BJ (cell line): ENCODE data around the gene CCER1. TPM values are rescaled to one million over a fixed set of nuclear protein-coding genes. Genes with fewer than 3 reads are reported as not detected.

Experiments
- CTCF ChIA-PET: fragments of 350-600 bp; formaldehyde crosslinking; extraction: SDS; loops from one replicate; lab custom pipeline; 2021; ENCODE audit warnings: antibody characterized with exemption, inconsistent platforms; lab: Yijun Ruan, JAX
- POLR2A ChIA-PET: fragments of 300-600 bp; sonication (Branson Sonifier 250); formaldehyde crosslinking; extraction: SDS; loops from one replicate; lab custom pipeline; 2021; ENCODE audit warnings: antibody characterized with exemption; lab: Charles Lee
- DNase-seq: peaks from one replicate; pipeline ENCODE4 v3.0.0-alpha.2; 2011; ENCODE audit warnings: low read depth
- H3K27me3 ChIP-seq: 2 replicates; pipeline ENCODE4 v1.6.0; 2011; ENCODE audit warnings: low read length; ENCODE audit not compliant: control insufficient read depth, insufficient read depth
- H3K36me3 ChIP-seq: 2 replicates; pipeline ENCODE4 v1.5.1; 2011; ENCODE audit warnings: low read length; ENCODE audit not compliant: control insufficient read depth, insufficient read depth
- H3K4me3 ChIP-seq: 2 replicates; pipeline ENCODE4 v1.5.1; 2011; ENCODE audit warnings: low read depth, mild to moderate bottlenecking, control low read depth, low read length
- polyA plus RNA-seq: library from polyadenylated mRNA; depleted of rRNA; stranded (reverse); fragments of >200 nt; gene quantifications from 2 replicates; pipeline ENCODE4 v1.2.3, GENCODE V29; 2011
- TF ChIP-seq, protein P1 (sequence below): IDR thresholded peaks from 2 replicates; pipeline ENCODE4 v1.5.1; 2011; ENCODE audit warnings: low read depth, mild to moderate bottlenecking, control low read depth, inconsistent platforms, low read length, moderate library complexity; ENCODE audit not compliant: insufficient read depth

Gene CCER1
- polyA plus RNA-seq, 1 experiment = not detected

DNA sequence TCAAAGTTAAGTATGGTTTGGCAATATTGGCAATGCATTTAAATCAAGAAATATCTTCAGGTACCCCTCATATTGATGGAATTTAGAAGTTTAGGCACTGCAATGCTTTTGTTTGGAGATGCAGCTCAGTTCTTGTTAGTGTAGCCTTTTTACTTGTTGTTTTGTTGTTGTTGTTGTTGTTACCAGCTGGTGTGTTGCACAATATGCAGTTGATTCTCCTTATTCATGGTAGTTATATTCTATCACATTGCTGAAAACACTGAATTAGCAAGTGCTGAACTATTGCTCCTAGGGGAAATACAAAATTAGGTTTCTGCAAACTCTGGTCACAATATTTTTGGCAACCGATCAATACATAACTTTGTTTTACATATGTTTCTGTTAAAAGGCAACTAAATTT lies 34.8 kb downstream of the CCER1 start:
- ChIA-PET CTCF (interaction anchor here (1.2 kb wide), 1 partner anchor 21 kb away, joined by 5 read pairs; no protein-coding TSS in a partner anchor), POLR2A (no interaction called here)
- H3K4me3 ChIP-seq = no peak overlapping the region
- no peak for DNase-seq
- H3K36me3 ChIP-seq = no peaks in the 10 kb centered on the region
- TF ChIP-seq, protein P1, sequence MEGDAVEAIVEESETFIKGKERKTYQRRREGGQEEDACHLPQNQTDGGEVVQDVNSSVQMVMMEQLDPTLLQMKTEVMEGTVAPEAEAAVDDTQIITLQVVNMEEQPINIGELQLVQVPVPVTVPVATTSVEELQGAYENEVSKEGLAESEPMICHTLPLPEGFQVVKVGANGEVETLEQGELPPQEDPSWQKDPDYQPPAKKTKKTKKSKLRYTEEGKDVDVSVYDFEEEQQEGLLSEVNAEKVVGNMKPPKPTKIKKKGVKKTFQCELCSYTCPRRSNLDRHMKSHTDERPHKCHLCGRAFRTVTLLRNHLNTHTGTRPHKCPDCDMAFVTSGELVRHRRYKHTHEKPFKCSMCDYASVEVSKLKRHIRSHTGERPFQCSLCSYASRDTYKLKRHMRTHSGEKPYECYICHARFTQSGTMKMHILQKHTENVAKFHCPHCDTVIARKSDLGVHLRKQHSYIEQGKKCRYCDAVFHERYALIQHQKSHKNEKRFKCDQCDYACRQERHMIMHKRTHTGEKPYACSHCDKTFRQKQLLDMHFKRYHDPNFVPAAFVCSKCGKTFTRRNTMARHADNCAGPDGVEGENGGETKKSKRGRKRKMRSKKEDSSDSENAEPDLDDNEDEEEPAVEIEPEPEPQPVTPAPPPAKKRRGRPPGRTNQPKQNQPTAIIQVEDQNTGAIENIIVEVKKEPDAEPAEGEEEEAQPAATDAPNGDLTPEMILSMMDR = no peak
- no peaks in the 10 kb centered on the region for H3K27me3 ChIP-seq

DNA sequence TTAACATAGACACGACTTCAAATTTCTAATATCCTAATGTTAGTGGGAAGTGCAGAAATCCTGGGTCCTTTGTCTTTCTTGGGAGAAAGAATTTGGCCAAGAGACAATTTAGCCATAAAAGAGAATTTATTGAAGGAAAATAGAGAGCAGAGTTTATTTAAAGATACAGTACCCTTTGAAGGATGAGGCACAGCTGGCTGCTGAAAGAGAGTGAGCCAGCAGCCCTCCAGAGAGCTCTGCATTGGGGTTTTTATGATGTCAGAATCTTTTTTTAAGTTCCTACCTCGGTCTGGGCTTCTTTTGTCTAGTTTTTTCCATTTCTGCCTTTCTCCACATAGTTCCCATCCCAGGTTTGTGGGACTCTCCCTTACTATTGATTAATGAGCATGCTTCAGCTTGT lies 37.5 kb downstream of the CCER1 start:
- Histone ChIP-seq H3K4me3 (no peak overlapping the region), H3K36me3 (no peaks in the 10 kb centered on the region), H3K27me3 (no peaks in the 10 kb centered on the region)
- TF ChIP-seq, protein P1 = no peak
- no peak for DNase-seq
- POLR2A ChIA-PET = no interaction called here
- CTCF ChIA-PET = interaction anchor here (0.7 to 1.2 kb wide), 2 partner anchors 8 to 11 kb away, joined by 3 to 5 read pairs; no protein-coding TSS in a partner anchor

DNA sequence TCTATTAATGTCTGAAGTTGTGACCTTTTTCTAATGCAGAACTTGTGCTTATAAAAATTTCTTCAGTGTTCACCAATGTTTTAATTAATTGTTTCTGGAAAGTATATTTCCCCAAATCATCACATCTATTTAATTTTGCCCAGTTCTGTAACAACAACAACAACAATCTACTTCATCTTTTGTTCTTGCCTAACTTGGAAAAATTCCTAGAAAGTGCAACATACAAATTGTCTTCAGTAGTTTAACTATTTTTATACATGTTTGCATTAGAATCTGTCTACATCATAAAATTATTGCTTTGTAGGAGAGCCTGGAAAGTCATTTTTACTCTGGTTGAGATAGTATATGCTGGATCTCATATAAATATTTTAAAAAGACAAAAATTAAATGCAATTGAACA lies 38.5 kb downstream of the CCER1 start:
- TF ChIP-seq, protein P1 = no peak
- ChIA-PET POLR2A (no interaction called here), CTCF (no interaction called here)
- no peaks in the 10 kb centered on the region for H3K36me3 ChIP-seq
- no peaks in the 10 kb centered on the region for H3K27me3 ChIP-seq
- H3K4me3 ChIP-seq = no peak overlapping the region
- no peak for DNase-seq

DNA sequence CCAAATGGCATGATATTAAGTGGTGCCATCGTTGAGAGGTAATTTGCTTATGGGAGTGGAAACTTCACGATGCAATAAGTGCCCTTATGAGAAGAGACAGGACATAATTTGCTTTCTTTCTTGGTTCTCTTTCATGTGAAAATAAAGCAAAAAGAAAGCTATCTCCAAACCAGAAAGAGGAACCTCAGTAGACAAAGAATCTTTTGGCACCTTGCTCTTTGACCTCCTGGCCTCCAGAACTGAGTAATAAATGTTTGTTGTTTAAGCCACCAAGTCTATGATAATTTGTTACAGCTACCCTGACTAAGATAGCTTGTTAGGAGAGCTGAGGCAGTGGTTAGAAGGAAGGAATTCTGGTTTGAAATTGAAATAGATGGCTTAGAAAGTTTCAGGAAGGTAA lies 39.6 kb downstream of the CCER1 start:
- H3K36me3 ChIP-seq = no peaks in the 10 kb centered on the region
- no peak for DNase-seq
- TF ChIP-seq, protein P1 = no peak
- ChIA-PET POLR2A (interaction anchor here (0.6 kb wide), 1 partner anchor 20 kb away, joined by 4 read pairs; no protein-coding TSS in a partner anchor), CTCF (interaction anchor here (0.6 to 1.0 kb wide), 2 partner anchors 8 kb away, joined by 3 to 4 read pairs; no protein-coding TSS in a partner anchor)
- no peak overlapping the region for H3K4me3 ChIP-seq
- H3K27me3 ChIP-seq = no peaks in the 10 kb centered on the region

DNA sequence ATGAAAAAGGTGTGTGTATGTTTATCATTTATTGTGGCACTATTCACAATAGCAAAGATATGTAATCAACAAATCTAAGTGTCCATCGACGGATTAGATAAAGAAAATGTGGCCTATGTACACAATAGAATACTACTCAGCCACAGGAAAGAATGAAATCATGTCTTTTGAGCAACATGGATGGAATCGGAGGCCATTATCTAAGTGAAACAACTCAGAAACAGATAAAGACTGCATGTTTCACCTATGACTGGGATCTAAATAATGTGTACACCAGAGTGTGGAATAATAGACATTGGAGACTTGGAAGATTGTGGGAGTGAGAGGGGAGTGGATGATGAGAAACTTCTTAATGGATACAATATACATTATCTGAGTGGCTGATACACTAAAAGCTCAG lies 44.0 kb downstream of the CCER1 start:
- H3K4me3 ChIP-seq = no peak overlapping the region
- DNase-seq = no peak
- ChIA-PET POLR2A (no interaction called here), CTCF (no interaction called here)
- no peaks in the 10 kb centered on the region for H3K36me3 ChIP-seq
- TF ChIP-seq, protein P1 = no peak
- no peaks in the 10 kb centered on the region for H3K27me3 ChIP-seq
